ENCODE data around the gene GLT8D2.

- TF ChIP-seq POLR2A (IDR thresholded peaks at IDR 0.05) (no peak), CTCF (IDR thresholded peaks at IDR 0.05 in 8 of 11, conservative IDR thresholded peaks at IDR 0.05 in 3 of 11) (no peak), POLR2AphosphoS5 (IDR thresholded peaks at IDR 0.05) (no peak)
Observed at GRCh38 chr12:104058802-104059201, 8.8 kb upstream of the GLT8D2 start.
